Measurements from ENCODE around the gene ATP9A. TPM values are rescaled to one million over a fixed set of nuclear protein-coding genes. Genes with fewer than 3 reads are reported as not detected.

ATP9A gene
- total and polyA plus RNA-seq, 10 of the 15 experiments (the other 5 are each of a cell fraction or from before 2014, with no cell fraction given), result 0.03 to 0.81 (median 0.14) TPM

GRCh38 chr20:51633430-51633829 is 134.8 kb downstream of the ATP9A start (continued):
- TF ChIP-seq E4F1 (IDR thresholded peaks at IDR 0.05; ENCODE audit: borderline replicate concordance, partially characterized antibody), result no peak

- no peak for FAIRE-seq
- no peak overlapping the region for H3K9ac ChIP-seq (ENCODE audit: control insufficient read depth, insufficient read depth, low read length)
These were observed 136.2 kb downstream of the ATP9A start for GRCh38 chr20:51631953-51632352.

More at GRCh38 chr20:51631953-51632352, 136.2 kb downstream of the ATP9A start:
- Histone ChIP-seq H3K36me3 (ENCODE audit: control insufficient read depth in 2 of 2, insufficient read depth in 2 of 2, low read length in 1 of 2) (no peaks in the 10 kb centered on the region), H4K20me1 (ENCODE audit: control insufficient read depth, insufficient read depth) (no peaks in the 10 kb centered on the region), H3K27me3 (replicated peaks in 1 of 2; ENCODE audit: control insufficient read depth in 2 of 2, insufficient read depth in 2 of 2, low read length in 1 of 2) (no peaks in the 10 kb centered on the region), H2AFZ (ENCODE audit: control insufficient read depth, low read depth, low read length) (no peak overlapping the region), H3K4me1 (ENCODE audit: control insufficient read depth, insufficient read depth, low read length) (peaks cover 23% of the 10 kb centered on the region), H3K4me2 (ENCODE audit: control insufficient read depth, insufficient read depth) (no peak overlapping the region), H3K9me3 (replicated peaks; ENCODE audit: control insufficient read depth, insufficient read depth, low read length) (no peaks in the 10 kb centered on the region; the same call in 1 of the 3 replicates), H3K4me3 (no peak overlapping the region), H3K27ac (ENCODE audit: control insufficient read depth, insufficient read depth) (no peak overlapping the region), H3K79me2 (ENCODE audit: control insufficient read depth, insufficient read depth, low read length) (no peaks in the 10 kb centered on the region)
- CTCF ChIA-PET, result no interaction called here
- no peak for TF ChIP-seq POLR2AphosphoS5 (IDR thresholded peaks at IDR 0.05; ENCODE audit: low read length)
- no peak for TF ChIP-seq CBX5 (IDR thresholded peaks at IDR 0.05; ENCODE audit: low read depth)
- no peak for TF ChIP-seq YBX1 (IDR thresholded peaks at IDR 0.05)
- no peak for TF ChIP-seq SMARCA5 (IDR thresholded peaks at IDR 0.05)
- TF ChIP-seq EGR1 (IDR thresholded peaks at IDR 0.05; ENCODE audit: borderline replicate concordance in 1 of 2, low read depth in 2 of 2, low read length in 2 of 2), result no peak
- TF ChIP-seq BRCA1 (IDR thresholded peaks at IDR 0.05; ENCODE audit: low read depth, low read length), result no peak
- no peak for TF ChIP-seq BMI1 (IDR thresholded peaks at IDR 0.05; ENCODE audit: borderline replicate concordance)
- TF ChIP-seq HDGF (IDR thresholded peaks at IDR 0.05), result no peak
- POLR2A ChIA-PET, result no interaction called here
- BruUV-seq (replicated peaks), result no TSS peak
- RAD21 ChIA-PET (ENCODE audit: unreplicated experiment), result no interaction called here
- ATAC-seq, result no peak
- SMC1A ChIA-PET (ENCODE audit: uncharacterized antibody, unreplicated experiment), result no interaction called here
- DNase-seq (ENCODE audit: low read depth, low spot score), result no peak
- 65% methylated on average over 6 of the region's 6 CpGs for WGBS (ENCODE audit: insufficient coverage, insufficient replicate concordance, low lambda C conversion rate, missing lambda C conversion rate)
- in situ Hi-C loops (cut with MboI), result no loop called here
- intact Hi-C loops (cut with micrococcal nuclease; ENCODE audit: unreplicated experiment), result loop anchor here (10.0 kb wide), 1 partner anchor 133 kb away; the partner anchor contains the start of gene ATP9A

Measured in GM12878 (cell line).